Caco-2 (cell line): ENCODE results near the gene WDR73. TPM values are rescaled to one million over a fixed set of nuclear protein-coding genes. Genes with fewer than 3 reads are reported as not detected.

Source experiments
- BruUV-seq: library from RNA; stranded (reverse); fragments of 400-500 nt; replicated peaks from 2 replicates; lab custom pipeline; 2021; lab: Mats Ljungman, UMichigan
- CTCF ChIA-PET: fragments of 300-600 bp; sonication (Branson Sonifier 250); formaldehyde crosslinking; loops from one replicate; lab custom pipeline; 2022; ENCODE audit warnings: antibody characterized with exemption; lab: Charles Lee
- POLR2A ChIA-PET: fragments of 300-600 bp; sonication (Branson Sonifier 250); formaldehyde crosslinking; loops from one replicate; lab custom pipeline; 2022; ENCODE audit warnings: antibody characterized with exemption; lab: Charles Lee
- DNase-seq, 2 experiments: peaks; one replicate each; pipeline versions ENCODE4 v3.0.0 to v3.0.0-alpha.2; 2020 to 2022
- H3K27me3 ChIP-seq: replicated peaks from 2 replicates; pipeline ENCODE4 v1.6.0; 2011; ENCODE audit warnings: low read length; ENCODE audit not compliant: control insufficient read depth, insufficient read depth
- H3K36me3 ChIP-seq: 2 replicates; pipeline ENCODE4 v1.5.1; 2011; ENCODE audit warnings: low read length; ENCODE audit not compliant: control insufficient read depth, insufficient read depth
- H3K4me1 ChIP-seq: fragments of 250-450 bp; sonication (Bioruptor Pico); 2 replicates; pipeline ENCODE4 v1.5.1; 2020; ENCODE audit warnings: mild to moderate bottlenecking
- H3K4me3 ChIP-seq: 2 replicates; pipeline ENCODE4 v1.5.1; 2011; ENCODE audit warnings: low read depth, mild to moderate bottlenecking, control low read depth, low read length
- H3K9me3 ChIP-seq: fragments of 250-450 bp; sonication (Bioruptor Pico); 2 replicates; pipeline ENCODE4 v1.5.1; 2020; ENCODE audit warnings: mild to moderate bottlenecking, moderate library complexity
- H3K27ac Mint-ChIP-seq: one replicate; pipeline ENCODE4 v1.8.0; 2022; ENCODE audit warnings: mixed read lengths; ENCODE audit not compliant: unreplicated experiment
- H3K27me3 Mint-ChIP-seq: one replicate; pipeline ENCODE4 v1.8.0; 2022; ENCODE audit warnings: mixed read lengths; ENCODE audit not compliant: insufficient read depth, unreplicated experiment
- H3K36me3 Mint-ChIP-seq: one replicate; pipeline ENCODE4 v1.8.0; 2022; ENCODE audit warnings: mild to moderate bottlenecking, mixed read lengths; ENCODE audit not compliant: insufficient read depth, unreplicated experiment
- H3K4me1 Mint-ChIP-seq: one replicate; pipeline ENCODE4 v1.8.0; 2022; ENCODE audit warnings: low read depth, mixed read lengths; ENCODE audit not compliant: unreplicated experiment
- H3K4me3 Mint-ChIP-seq: one replicate; pipeline ENCODE4 v1.8.0; 2022; ENCODE audit warnings: mild to moderate bottlenecking, moderate library complexity, mixed read lengths; ENCODE audit not compliant: unreplicated experiment
- H3K9me3 Mint-ChIP-seq: one replicate; pipeline ENCODE4 v1.8.0; 2022; ENCODE audit warnings: mixed read lengths; ENCODE audit not compliant: unreplicated experiment
- CTCF ChIP-seq, 2 experiments: fragments of 200-600 bp in 1 of 2; IDR thresholded peaks; 1 replicate in 1 of 2; 2 replicates in 1 of 2; pipeline versions ENCODE4 v1.5.1 to v1.8.0; 2011 to 2022; ENCODE audit warnings: antibody characterized with exemption in 1 of 2, control low read depth in 1 of 2, inconsistent platforms in 1 of 2, low read depth in 1 of 2, low read length in 1 of 2, mild to moderate bottlenecking in 1 of 2, moderate library complexity in 1 of 2; ENCODE audit not compliant: insufficient read depth in 1 of 2, severe bottlenecking in 1 of 2, unreplicated experiment in 1 of 2
- intact Hi-C: fragments of 100-400 bp; cut with micrococcal nuclease; formaldehyde crosslinking; loops from one replicate; pipeline ENCODE4 v1.10.0; 2022; ENCODE audit not compliant: unreplicated experiment
- total RNA-seq: library from RNA; stranded (reverse); gene quantifications from 2 replicates; pipeline ENCODE4 v1.2.3, GENCODE V29; 2022

The WDR73 gene
- total RNA-seq, 1 experiment from 2014 or later: 32.7 TPM

GRCh38 chr15:84598993-84599392, 55.1 kb downstream of the WDR73 start:
- Mint-ChIP-seq H3K36me3 (peaks cover 19% of the 10 kb centered on the region), H3K9me3 (no peaks in the 10 kb centered on the region), H3K4me1 (no peaks in the 10 kb centered on the region), H3K27me3 (peaks cover 3% of the 10 kb centered on the region), H3K4me3 (peak overlapping the region; percentile 96), H3K27ac (no peak overlapping the region)
- H3K27me3 ChIP-seq: no peaks in the 10 kb centered on the region
- peak; percentile 76 to 83 for TF ChIP-seq CTCF (IDR thresholded peaks at IDR 0.05; ENCODE audit: insufficient read depth in 1 of 2, low read depth in 1 of 2, low read length in 1 of 2, severe bottlenecking in 1 of 2, unreplicated experiment in 1 of 2)
- intact Hi-C loops: loop anchor here (1.0 kb wide), 1 partner anchor 39 kb away; no protein-coding TSS in a partner anchor
- H3K36me3 ChIP-seq: no peaks in the 10 kb centered on the region; the same call in 1 of the 2 replicates
- BruUV-seq: no TSS peak
- POLR2A ChIA-PET: interaction anchor here (0.6 kb wide), 1 partner anchor 30 kb away, joined by 3 read pairs; no protein-coding TSS in a partner anchor
- DNase-seq: peak; percentile 65 to 80
- no peak overlapping the region for H3K4me3 ChIP-seq
- CTCF ChIA-PET: interaction anchor here (0.6 to 3.0 kb wide), 11 partner anchors 11 to 65 kb away, joined by 3 to 25 read pairs (median 6); partner anchors contain the start of genes NMB and WDR73
- H3K4me1 ChIP-seq: no peaks in the 10 kb centered on the region
- no peaks in the 10 kb centered on the region for H3K9me3 ChIP-seq

DNA sequence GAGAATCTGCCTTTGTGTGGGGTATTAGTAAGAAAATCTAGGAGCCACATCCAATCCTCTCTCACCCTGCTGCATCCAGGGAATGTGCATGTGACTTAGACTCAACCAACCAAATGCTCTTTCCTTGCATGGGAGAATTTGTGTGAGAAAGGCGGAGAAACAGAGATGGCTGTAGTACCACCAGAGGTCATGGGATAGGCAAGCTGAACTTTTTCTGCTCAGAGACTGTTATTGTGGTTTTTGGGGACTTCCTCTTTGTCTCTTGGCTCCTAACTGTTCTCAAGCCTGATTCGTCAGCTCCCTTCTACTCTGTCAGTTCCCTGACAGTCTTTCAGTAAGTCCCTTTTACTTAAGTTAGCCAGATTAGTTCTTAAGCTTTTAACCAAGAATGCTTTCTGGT, 55.8 kb downstream of the WDR73 start:
- Histone ChIP-seq H3K4me1 (no peaks in the 10 kb centered on the region), H3K4me3 (no peak overlapping the region), H3K9me3 (no peaks in the 10 kb centered on the region), H3K36me3 (no peaks in the 10 kb centered on the region), H3K27me3 (no peaks in the 10 kb centered on the region)
- Mint-ChIP-seq H3K27me3 (peaks cover 3% of the 10 kb centered on the region), H3K4me3 (no peak overlapping the region), H3K9me3 (no peaks in the 10 kb centered on the region), H3K27ac (no peak overlapping the region), H3K36me3 (peaks cover 14% of the 10 kb centered on the region), H3K4me1 (no peaks in the 10 kb centered on the region)
- intact Hi-C loops: no loop called here
- no peak for DNase-seq
- no TSS peak for BruUV-seq
- POLR2A ChIA-PET: interaction anchor here (0.6 kb wide), 1 partner anchor 26 kb away, joined by 4 read pairs; no protein-coding TSS in a partner anchor
- CTCF ChIA-PET: interaction anchor here (1.2 to 3.0 kb wide), 4 partner anchors 10 to 60 kb away, joined by 7 to 25 read pairs (median 13); partner anchors contain the start of gene NMB
- TF ChIP-seq CTCF (IDR thresholded peaks at IDR 0.05; ENCODE audit: insufficient read depth in 1 of 2, low read depth in 1 of 2, low read length in 1 of 2, severe bottlenecking in 1 of 2, unreplicated experiment in 1 of 2): no peak

GRCh38 chr15:84597296-84597695, 56.8 kb downstream of the WDR73 start:
- no TSS peak for BruUV-seq
- Histone ChIP-seq H3K9me3 (no peaks in the 10 kb centered on the region), H3K27me3 (no peaks in the 10 kb centered on the region), H3K36me3 (no peaks in the 10 kb centered on the region), H3K4me3 (no peak overlapping the region), H3K4me1 (no peaks in the 10 kb centered on the region)
- Mint-ChIP-seq H3K4me1 (no peaks in the 10 kb centered on the region), H3K27ac (no peak overlapping the region), H3K4me3 (no peak overlapping the region), H3K9me3 (no peaks in the 10 kb centered on the region), H3K36me3 (peaks cover 14% of the 10 kb centered on the region), H3K27me3 (peaks cover 3% of the 10 kb centered on the region)
- no peak for DNase-seq
- no peak for TF ChIP-seq CTCF (IDR thresholded peaks at IDR 0.05; ENCODE audit: insufficient read depth in 1 of 2, low read depth in 1 of 2, low read length in 1 of 2, severe bottlenecking in 1 of 2, unreplicated experiment in 1 of 2)
- ChIA-PET POLR2A (no interaction called here), CTCF (no interaction called here)
- intact Hi-C loops: no loop called here
